H9 (cell line): ENCODE results near the gene NAIF1. TPM values are rescaled to one million over a fixed set of nuclear protein-coding genes. Genes with fewer than 3 reads are reported as not detected.

ENCODE experiments used
- DNase-seq: peaks from one replicate; pipeline ENCODE4 v3.0.0-alpha.2; 2017
- H2AFZ ChIP-seq: one replicate; pipeline ENCODE4 v1.6.1; 2013; ENCODE audit warnings: mild to moderate bottlenecking, low read length, control low read depth, moderate library complexity
- H2AK5ac ChIP-seq: 2 replicates; pipeline ENCODE4 v1.6.1; 2013; ENCODE audit warnings: low read length, control low read depth, mixed read lengths; ENCODE audit not compliant: insufficient read length
- H2BK120ac ChIP-seq: one replicate; pipeline ENCODE4 v1.6.1; 2013; ENCODE audit warnings: low read depth, mild to moderate bottlenecking, low read length, control low read depth, inconsistent platforms; ENCODE audit not compliant: poor library complexity, severe bottlenecking
- H2BK12ac ChIP-seq: 2 replicates; pipeline ENCODE4 v1.6.1; 2013; ENCODE audit warnings: low read length, control low read depth, mixed read lengths, low read depth; ENCODE audit not compliant: insufficient read length
- H2BK15ac ChIP-seq: 2 replicates; pipeline ENCODE4 v1.6.1; 2013; ENCODE audit warnings: low read depth, low read length, control low read depth
- H2BK20ac ChIP-seq: one replicate; pipeline ENCODE4 v1.6.1; 2013; ENCODE audit warnings: low read depth, mild to moderate bottlenecking, low read length, control low read depth, inconsistent platforms; ENCODE audit not compliant: poor library complexity, severe bottlenecking
- H2BK5ac ChIP-seq: 2 replicates; pipeline ENCODE4 v1.6.1; 2013; ENCODE audit warnings: low read length, control low read depth, mixed read lengths; ENCODE audit not compliant: insufficient read length
- H3K14ac ChIP-seq: 2 replicates; pipeline ENCODE4 v1.6.1; 2013; ENCODE audit warnings: low read length, control low read depth; ENCODE audit not compliant: insufficient read depth
- H3K18ac ChIP-seq: 2 replicates; pipeline ENCODE4 v1.6.1; 2013; ENCODE audit warnings: low read depth, mild to moderate bottlenecking, mixed read lengths, low read length, control low read depth; ENCODE audit not compliant: insufficient read length
- H3K23ac ChIP-seq: 2 replicates; pipeline ENCODE4 v1.6.1; 2013; ENCODE audit warnings: low read length, control low read depth, mixed read lengths, low read depth; ENCODE audit not compliant: insufficient read length
- H3K23me2 ChIP-seq: 2 replicates; pipeline ENCODE4 v1.6.1; 2013; ENCODE audit warnings: low read depth, mild to moderate bottlenecking, mixed read lengths, low read length, control low read depth; ENCODE audit not compliant: insufficient read length, poor library complexity, severe bottlenecking
- H3K27ac ChIP-seq: 2 replicates; pipeline ENCODE4 v1.5.1; 2013; ENCODE audit warnings: low read length, control low read depth, mixed read lengths, low read depth; ENCODE audit not compliant: insufficient read length
- H3K27me3 ChIP-seq: 2 replicates; pipeline ENCODE4 v1.6.1; 2013; ENCODE audit warnings: low read length, control low read depth, inconsistent platforms; ENCODE audit not compliant: insufficient read depth
- H3K4ac ChIP-seq: 2 replicates; pipeline ENCODE4 v1.6.1; 2013; ENCODE audit warnings: low read depth, mild to moderate bottlenecking, control low read depth, inconsistent platforms, low read length, moderate library complexity
- H3K4me1 ChIP-seq: 2 replicates; pipeline ENCODE4 v1.6.1; 2013; ENCODE audit warnings: low read length, control low read depth, inconsistent platforms; ENCODE audit not compliant: insufficient read depth
- H3K4me2 ChIP-seq: 2 replicates; pipeline ENCODE4 v1.6.1; 2013; ENCODE audit warnings: low read length, control low read depth, mixed read lengths; ENCODE audit not compliant: insufficient read length, insufficient read depth
- H3K56ac ChIP-seq: 2 replicates; pipeline ENCODE4 v1.6.1; 2013; ENCODE audit warnings: low read depth, mild to moderate bottlenecking, mixed read lengths, low read length, control low read depth; ENCODE audit not compliant: insufficient read length
- H3K79me1 ChIP-seq: 2 replicates; pipeline ENCODE4 v1.6.1; 2013; ENCODE audit warnings: low read depth, mild to moderate bottlenecking, moderate library complexity, low read length, control low read depth, inconsistent platforms; ENCODE audit not compliant: insufficient read depth, poor library complexity, severe bottlenecking
- H3K79me2 ChIP-seq: 2 replicates; pipeline ENCODE4 v1.6.1; 2013; ENCODE audit warnings: low read length, control low read depth, inconsistent platforms; ENCODE audit not compliant: insufficient read depth
- H3K9ac ChIP-seq: 2 replicates; pipeline ENCODE4 v1.6.1; 2013; ENCODE audit warnings: low read length, control low read depth, mixed read lengths; ENCODE audit not compliant: insufficient read length; ENCODE audit errors: extremely low read depth
- H3K9me3 ChIP-seq: one replicate; pipeline ENCODE4 v1.6.1; 2013; ENCODE audit warnings: low read depth, low read length, inconsistent platforms; ENCODE audit not compliant: control insufficient read depth
- H3T11ph ChIP-seq: one replicate; pipeline ENCODE4 v1.6.1; 2013; ENCODE audit warnings: mild to moderate bottlenecking, low read length, control low read depth, inconsistent platforms
- H4K20me1 ChIP-seq: one replicate; pipeline ENCODE4 v1.6.1; 2013; ENCODE audit not compliant: control insufficient read depth, insufficient read length, insufficient read depth
- H4K5ac ChIP-seq: 2 replicates; pipeline ENCODE4 v1.6.1; 2013; ENCODE audit warnings: low read depth, mild to moderate bottlenecking, mixed read lengths, low read length, control low read depth; ENCODE audit not compliant: insufficient read length
- H4K8ac ChIP-seq: replicated peaks from 2 replicates; pipeline ENCODE4 v1.6.1; 2013; ENCODE audit warnings: low read length, control low read depth, mixed read lengths, low read depth; ENCODE audit not compliant: insufficient read length
- H4K91ac ChIP-seq: 2 replicates; pipeline ENCODE4 v1.6.1; 2013; ENCODE audit warnings: low read depth, mild to moderate bottlenecking, moderate library complexity, mixed read lengths, low read length, control low read depth; ENCODE audit not compliant: insufficient read length
- H3K27ac Mint-ChIP-seq, 3 experiments: 2 replicates in 2 of 3; 3 replicates in 1 of 3; pipeline ENCODE4 v1.8.0; 2020 to 2021; ENCODE audit warnings: mixed read lengths in 3 of 3, mild to moderate bottlenecking in 1 of 3, moderate library complexity in 1 of 3
- H3K27me3 Mint-ChIP-seq: 2 replicates; pipeline ENCODE4 v1.8.0; 2021; ENCODE audit warnings: low read depth, mild to moderate bottlenecking, moderate library complexity, mixed read lengths
- H3K36me3 Mint-ChIP-seq, 3 experiments: 2 replicates in 2 of 3; 3 replicates in 1 of 3; pipeline ENCODE4 v1.8.0; 2020 to 2021; ENCODE audit warnings: low read depth in 3 of 3, mixed read lengths in 3 of 3; ENCODE audit not compliant: insufficient read depth in 1 of 3
- H3K4me1 Mint-ChIP-seq, 2 experiments: 2 replicates each; pipeline ENCODE4 v1.8.0; 2020; ENCODE audit warnings: mixed read lengths in 2 of 2
- H3K4me3 Mint-ChIP-seq, 2 experiments: 2 replicates in 1 of 2; 3 replicates in 1 of 2; pipeline ENCODE4 v1.8.0; 2020 to 2021; ENCODE audit warnings: mild to moderate bottlenecking in 2 of 2, mixed read lengths in 2 of 2, moderate library complexity in 1 of 2
- H3K9me3 Mint-ChIP-seq, 2 experiments: 2 replicates in 1 of 2; 3 replicates in 1 of 2; pipeline ENCODE4 v1.8.0; 2020; ENCODE audit warnings: mild to moderate bottlenecking in 2 of 2, mixed read lengths in 2 of 2, moderate library complexity in 1 of 2
- WGBS: extraction: QIAGEN DNeasy Blood & Tissue Kit; methylation state at CpG from one replicate; pipeline ENCODE4 v1.1.7; 2013; ENCODE audit warnings: missing lambda C conversion rate, low lambda C conversion rate, mixed read lengths; ENCODE audit not compliant: insufficient read length; ENCODE audit errors: extremely low coverage; 5-methylcytosine and 5-hydroxymethylcytosine counted together
- total RNA-seq: library from RNA; stranded (reverse); gene quantifications from 2 replicates; pipeline ENCODE4 v1.2.1, GENCODE V29; 2021
- TF ChIP-seq, protein P1 (sequence below): fragments of 200-600 bp; sonication (generic); conservative IDR thresholded peaks from 3 replicates; pipeline ENCODE4 v1.8.0; 2021; ENCODE audit warnings: antibody characterized with exemption, mild to moderate bottlenecking

NAIF1 gene
- total RNA-seq, 1 experiment from 2014 or later: 6.3 TPM

DNA sequence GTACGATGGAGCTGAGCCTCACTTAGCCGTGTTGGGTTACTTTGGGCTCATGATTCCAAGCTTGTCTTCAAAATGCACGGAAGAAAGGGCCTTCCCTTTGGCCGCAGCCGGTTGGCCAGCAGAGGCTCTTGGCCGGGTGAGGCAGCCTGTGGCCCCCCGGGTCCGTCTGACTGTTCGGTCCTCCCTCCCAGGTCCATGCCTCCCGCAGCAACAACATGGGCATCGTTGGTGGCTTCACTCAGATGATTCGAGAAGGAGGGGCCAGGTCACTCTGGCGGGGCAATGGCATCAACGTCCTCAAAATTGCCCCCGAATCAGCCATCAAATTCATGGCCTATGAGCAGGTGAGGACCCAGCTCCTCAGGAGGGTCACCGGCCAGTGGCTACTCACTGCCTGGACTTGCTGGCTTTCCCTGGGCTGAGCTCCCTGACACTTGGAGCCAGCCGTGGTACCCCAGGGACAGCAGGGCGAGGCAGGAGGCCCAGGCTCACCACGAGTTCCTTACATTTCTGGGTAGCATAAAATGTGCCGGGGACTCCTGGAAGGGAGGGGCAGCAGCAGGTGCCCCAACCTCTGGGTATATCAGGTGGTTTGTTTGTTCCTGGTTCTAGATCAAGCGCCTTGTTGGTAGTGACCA lies 38.5 kb upstream of the NAIF1 start:
- peaks cover 13 to 29% of the 10 kb centered on the region in 2 experiments for H3K4me1 Mint-ChIP-seq

More for the DNA sequence above, 38.5 kb upstream of the NAIF1 start:
- Histone ChIP-seq H3K79me1 (peaks cover 1% of the 10 kb centered on the region), H3K14ac (no peak overlapping the region), H4K91ac (no peak overlapping the region), H3T11ph (no peak overlapping the region), H3K79me2 (no peaks in the 10 kb centered on the region), H2BK120ac (no peak overlapping the region), H2AFZ (no peak overlapping the region), H3K56ac (no peak overlapping the region), H4K20me1 (no peaks in the 10 kb centered on the region), H3K9me3 (no peaks in the 10 kb centered on the region), H3K23me2 (no peaks in the 10 kb centered on the region), H2AK5ac (no peak overlapping the region), H3K4me2 (no peak overlapping the region), H3K4me1 (no peaks in the 10 kb centered on the region; the same call in 1 of the 2 replicates), H2BK15ac (no peak overlapping the region), H3K27me3 (no peaks in the 10 kb centered on the region), H3K27ac (no peak overlapping the region), H3K4ac (no peak overlapping the region), H4K8ac (no peak overlapping the region), H2BK5ac (no peak overlapping the region), H3K9ac (no peak overlapping the region), H3K23ac (no peak overlapping the region), H3K18ac (no peak overlapping the region), H4K5ac (no peak overlapping the region), H2BK12ac (no peak overlapping the region), H2BK20ac (no peak overlapping the region)
- H3K4me3 Mint-ChIP-seq: no peak overlapping the region
- no CpG with 5 or more reads among the region's 21 CpGs for WGBS
- TF ChIP-seq, protein P1, sequence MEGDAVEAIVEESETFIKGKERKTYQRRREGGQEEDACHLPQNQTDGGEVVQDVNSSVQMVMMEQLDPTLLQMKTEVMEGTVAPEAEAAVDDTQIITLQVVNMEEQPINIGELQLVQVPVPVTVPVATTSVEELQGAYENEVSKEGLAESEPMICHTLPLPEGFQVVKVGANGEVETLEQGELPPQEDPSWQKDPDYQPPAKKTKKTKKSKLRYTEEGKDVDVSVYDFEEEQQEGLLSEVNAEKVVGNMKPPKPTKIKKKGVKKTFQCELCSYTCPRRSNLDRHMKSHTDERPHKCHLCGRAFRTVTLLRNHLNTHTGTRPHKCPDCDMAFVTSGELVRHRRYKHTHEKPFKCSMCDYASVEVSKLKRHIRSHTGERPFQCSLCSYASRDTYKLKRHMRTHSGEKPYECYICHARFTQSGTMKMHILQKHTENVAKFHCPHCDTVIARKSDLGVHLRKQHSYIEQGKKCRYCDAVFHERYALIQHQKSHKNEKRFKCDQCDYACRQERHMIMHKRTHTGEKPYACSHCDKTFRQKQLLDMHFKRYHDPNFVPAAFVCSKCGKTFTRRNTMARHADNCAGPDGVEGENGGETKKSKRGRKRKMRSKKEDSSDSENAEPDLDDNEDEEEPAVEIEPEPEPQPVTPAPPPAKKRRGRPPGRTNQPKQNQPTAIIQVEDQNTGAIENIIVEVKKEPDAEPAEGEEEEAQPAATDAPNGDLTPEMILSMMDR: no peak
- no peak overlapping the region for H3K27ac Mint-ChIP-seq
- H3K9me3 Mint-ChIP-seq: no peaks in the 10 kb centered on the region
- DNase-seq: no peak
- no peaks in the 10 kb centered on the region for H3K27me3 Mint-ChIP-seq
- peaks cover 28 to 73% (median 63%) of the 10 kb centered on the region in 3 experiments; a peak in 6 of 7 replicates for H3K36me3 Mint-ChIP-seq
